Activated T-helper 1 cell treated with anti-CD3 and anti-CD28 coated beads, Interleukin-12 subunit alpha, Interleukin-12 subunit beta, Interleukin-2, Interleukin-4 antibody, amounts not matched to agents 30 ng/mL and 10 ng/mL and 1 ng/mL, durations not matched to agents 14 hours and 24 hours and 36 hours (primary cell): ENCODE results near the gene SLC25A41. TPM values are rescaled to one million over a fixed set of nuclear protein-coding genes. Genes with fewer than 3 reads are reported as not detected.

ENCODE experiments used
- DNase-seq: peaks from one replicate; pipeline ENCODE4 v3.0.0; 2021; ENCODE audit warnings: low spot score
- H3K27ac Mint-ChIP-seq: one replicate; pipeline ENCODE4 v1.8.0; 2021; ENCODE audit warnings: mild to moderate bottlenecking, mixed read lengths
- H3K27me3 Mint-ChIP-seq: one replicate; pipeline ENCODE4 v1.8.0; 2022; ENCODE audit warnings: mild to moderate bottlenecking, moderate library complexity, mixed read lengths; ENCODE audit not compliant: insufficient read depth
- H3K36me3 Mint-ChIP-seq: one replicate; pipeline ENCODE4 v1.8.0; 2021; ENCODE audit warnings: low read depth, mixed read lengths
- H3K4me1 Mint-ChIP-seq: one replicate; pipeline ENCODE4 v1.8.0; 2021; ENCODE audit warnings: low read depth, mixed read lengths
- H3K4me3 Mint-ChIP-seq: one replicate; pipeline ENCODE4 v1.8.0; 2021; ENCODE audit warnings: mild to moderate bottlenecking, moderate library complexity, mixed read lengths
- H3K9me3 Mint-ChIP-seq: one replicate; pipeline ENCODE4 v1.8.0; 2021; ENCODE audit warnings: mixed read lengths
- intact Hi-C: fragments of 100-400 bp; cut with micrococcal nuclease; formaldehyde crosslinking; loops from one replicate; pipeline ENCODE4 v1.15.1; 2024
- total RNA-seq: library from RNA; stranded (reverse); gene quantifications from 2 replicates; pipeline ENCODE4 v1.2.3, GENCODE V29; 2022

The SLC25A41 gene
- total RNA-seq = 0.24 and 0.31 TPM in 2 replicates

DNA sequence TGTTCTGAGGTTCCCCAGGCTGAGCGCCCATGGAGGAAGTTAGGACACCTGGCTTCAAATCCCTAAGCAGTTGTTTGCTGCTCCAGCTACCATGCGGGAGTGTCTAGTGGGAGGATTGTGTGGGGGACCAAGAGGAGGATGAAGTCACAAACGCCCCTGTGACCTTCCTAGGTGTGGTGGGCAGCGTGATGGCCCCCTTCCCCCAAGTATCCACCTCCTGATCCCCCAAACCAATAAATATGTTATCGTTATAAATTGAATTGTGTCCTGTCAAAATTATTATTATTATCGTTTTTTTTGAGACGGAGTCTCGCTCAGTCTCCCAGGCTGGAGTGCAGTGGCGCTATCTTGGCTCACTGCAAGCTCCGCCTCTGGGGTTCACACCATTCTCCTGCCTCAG, at the start of gene SLC25A41:
Gene SLC25A41 (minus strand): TSS at position 101 of the 400 bp plus-strand sequence. CDS start 70 bp downstream, at position 31.
- intact Hi-C loops = no loop called here
- Mint-ChIP-seq H3K9me3 (no peaks in the 10 kb centered on the region), H3K27me3 (peaks cover 2% of the 10 kb centered on the region), H3K4me3 (no peak within 1 kb of the TSS), H3K4me1 (no peaks in the 10 kb centered on the region), H3K36me3 (no peaks in the 10 kb centered on the region), H3K27ac (no peak within 1 kb of the TSS)
- no peak for DNase-seq

- Mint-ChIP-seq H3K27me3 (no peaks in the 10 kb centered on the region), H3K9me3 (no peaks in the 10 kb centered on the region), H3K4me1 (peaks cover 23% of the 10 kb centered on the region), H3K36me3 (peaks cover 2% of the 10 kb centered on the region), H3K27ac (peak overlapping the region; percentile 19), H3K4me3 (no peak overlapping the region)
- DNase-seq = no peak
- intact Hi-C loops = no loop called here
Observed at GRCh38 chr19:6483235-6483634, 49.7 kb upstream of the SLC25A41 start.

DNA sequence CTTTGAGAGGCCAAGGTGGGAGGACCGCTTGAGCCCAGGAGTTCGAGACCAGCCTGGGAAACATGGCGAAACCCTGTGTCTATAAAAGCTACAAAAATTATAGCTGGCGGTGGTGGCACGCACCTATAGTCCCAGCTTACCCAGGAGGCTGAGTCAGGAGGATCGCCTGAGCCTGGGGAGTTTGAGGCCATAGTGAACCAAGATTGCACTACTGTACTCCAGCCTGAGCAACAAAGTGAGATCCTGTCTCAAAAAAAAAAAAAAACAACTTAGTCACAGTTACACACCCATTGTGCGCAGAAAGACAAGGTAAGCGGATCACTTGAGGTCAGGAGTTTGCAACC, 48.8 kb upstream of the SLC25A41 start:
- H3K36me3 Mint-ChIP-seq = peaks cover 2% of the 10 kb centered on the region
- peak overlapping the region; percentile 89 for H3K27ac Mint-ChIP-seq
- intact Hi-C loops = no loop called here
- H3K4me1 Mint-ChIP-seq = peaks cover 23% of the 10 kb centered on the region
- H3K9me3 Mint-ChIP-seq = no peaks in the 10 kb centered on the region
- no peaks in the 10 kb centered on the region for H3K27me3 Mint-ChIP-seq
- H3K4me3 Mint-ChIP-seq = peak overlapping the region; percentile 91
- DNase-seq = no peak

- intact Hi-C loops = loop anchor here (1.0 to 2.0 kb wide), 4 partner anchors 21 to 56 kb away; no protein-coding TSS in a partner anchor
- H3K27me3 Mint-ChIP-seq = no peaks in the 10 kb centered on the region
- H3K4me3 Mint-ChIP-seq = peak within 1 kb of the TSS; percentile 91
- H3K4me1 Mint-ChIP-seq = peaks cover 23% of the 10 kb centered on the region
- DNase-seq = peak; percentile 61
- no peaks in the 10 kb centered on the region for H3K9me3 Mint-ChIP-seq
- H3K27ac Mint-ChIP-seq = peak within 1 kb of the TSS; percentile 89
- H3K36me3 Mint-ChIP-seq = peaks cover 2% of the 10 kb centered on the region
Observed at GRCh38 chr19:6481541-6482342, 48.2 kb upstream of the SLC25A41 start, which contains the start of gene DENND1C. TSS of gene DENND1C (minus strand) at chr19:6481787. CDS start at chr19:6481695, 92 bp downstream.

DNA sequence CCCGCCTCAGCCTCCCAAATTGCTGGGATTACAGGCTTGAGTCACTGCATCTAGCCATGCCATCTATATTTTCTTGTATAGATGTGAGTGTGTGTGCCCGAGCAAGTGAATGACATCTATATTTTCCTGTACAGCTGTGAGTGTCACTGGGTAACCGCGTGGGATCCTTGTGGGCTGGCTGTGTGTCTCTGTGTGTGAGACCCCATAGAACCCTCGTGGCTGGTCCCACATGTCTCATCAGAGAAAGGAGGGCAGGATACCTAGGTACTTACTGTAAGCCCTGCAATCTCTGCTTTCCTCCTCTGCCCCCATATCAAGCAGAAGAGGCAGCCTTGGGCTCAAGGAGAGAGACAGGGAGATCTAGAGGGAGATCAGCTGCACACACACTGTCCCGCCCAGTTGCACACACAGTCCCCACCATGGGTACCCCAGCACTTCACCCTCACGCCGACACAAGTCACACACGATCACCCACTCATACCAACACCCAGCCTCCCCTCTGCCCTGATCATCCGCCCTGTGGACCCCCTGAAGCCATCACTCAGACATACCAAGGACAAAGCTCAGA, 47.4 kb upstream of the SLC25A41 start:
- H3K27ac Mint-ChIP-seq = peak overlapping the region; percentile 89
- no peaks in the 10 kb centered on the region for H3K9me3 Mint-ChIP-seq
- intact Hi-C loops = loop anchor here (1.0 to 2.0 kb wide), 4 partner anchors 21 to 56 kb away; no protein-coding TSS in a partner anchor
- peaks cover 23% of the 10 kb centered on the region for H3K4me1 Mint-ChIP-seq
- peaks cover 9% of the 10 kb centered on the region for H3K36me3 Mint-ChIP-seq
- H3K27me3 Mint-ChIP-seq = no peaks in the 10 kb centered on the region
- DNase-seq = no peak
- H3K4me3 Mint-ChIP-seq = peak overlapping the region; percentile 91

DNA sequence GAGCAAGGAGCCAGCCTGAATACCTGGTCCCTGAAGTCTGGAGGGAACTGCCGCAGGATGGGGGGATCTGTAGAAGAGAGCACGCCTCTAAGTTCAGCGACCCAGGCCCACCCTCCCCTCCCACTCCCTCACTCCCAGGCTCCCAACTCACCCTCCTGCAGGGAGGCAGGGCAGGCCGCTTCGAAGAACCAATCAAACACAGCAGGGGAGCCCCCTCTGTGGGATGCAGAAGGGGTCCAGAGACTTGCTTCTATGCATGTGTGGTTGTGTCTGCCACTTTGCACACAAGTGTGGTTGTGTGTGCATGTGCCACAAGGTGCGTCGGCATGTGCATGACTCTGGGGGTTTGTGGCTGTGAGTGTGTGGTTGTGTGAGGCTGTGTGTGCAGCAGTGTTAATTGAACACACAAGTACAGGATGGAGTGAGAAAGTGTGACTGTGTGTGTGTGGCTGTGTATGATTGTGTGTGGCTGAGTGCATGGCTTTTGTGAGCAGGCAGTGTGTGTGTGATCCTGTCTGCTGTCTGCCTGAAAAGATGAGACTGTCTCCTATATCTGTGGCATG, 46.4 kb upstream of the SLC25A41 start:
- peak overlapping the region; percentile 91 for H3K4me3 Mint-ChIP-seq
- intact Hi-C loops = loop anchor here (2.0 kb wide), 2 partner anchors 25 to 37 kb away; no protein-coding TSS in a partner anchor
- no peaks in the 10 kb centered on the region for H3K27me3 Mint-ChIP-seq
- peak overlapping the region; percentile 89 for H3K27ac Mint-ChIP-seq
- peaks cover 9% of the 10 kb centered on the region for H3K36me3 Mint-ChIP-seq
- no peak for DNase-seq
- H3K4me1 Mint-ChIP-seq = peaks cover 23% of the 10 kb centered on the region
- H3K9me3 Mint-ChIP-seq = no peaks in the 10 kb centered on the region

GRCh38 chr19:6478815-6479214, 45.3 kb upstream of the SLC25A41 start:
- Mint-ChIP-seq H3K4me1 (peaks cover 23% of the 10 kb centered on the region), H3K4me3 (no peak overlapping the region), H3K27me3 (no peaks in the 10 kb centered on the region), H3K36me3 (peaks cover 13% of the 10 kb centered on the region), H3K27ac (no peak overlapping the region), H3K9me3 (no peaks in the 10 kb centered on the region)
- intact Hi-C loops = no loop called here
- no peak for DNase-seq

GRCh38 chr19:6476896-6477431, 43.4 kb upstream of the SLC25A41 start:
- Mint-ChIP-seq H3K36me3 (peaks cover 13% of the 10 kb centered on the region), H3K27me3 (no peaks in the 10 kb centered on the region), H3K4me3 (no peak overlapping the region), H3K4me1 (peaks cover 19% of the 10 kb centered on the region), H3K27ac (no peak overlapping the region), H3K9me3 (no peaks in the 10 kb centered on the region)
- DNase-seq = no peak
- intact Hi-C loops = loop anchor here (1.0 kb wide), 3 partner anchors 17 to 104 kb away; no protein-coding TSS in a partner anchor

DNA sequence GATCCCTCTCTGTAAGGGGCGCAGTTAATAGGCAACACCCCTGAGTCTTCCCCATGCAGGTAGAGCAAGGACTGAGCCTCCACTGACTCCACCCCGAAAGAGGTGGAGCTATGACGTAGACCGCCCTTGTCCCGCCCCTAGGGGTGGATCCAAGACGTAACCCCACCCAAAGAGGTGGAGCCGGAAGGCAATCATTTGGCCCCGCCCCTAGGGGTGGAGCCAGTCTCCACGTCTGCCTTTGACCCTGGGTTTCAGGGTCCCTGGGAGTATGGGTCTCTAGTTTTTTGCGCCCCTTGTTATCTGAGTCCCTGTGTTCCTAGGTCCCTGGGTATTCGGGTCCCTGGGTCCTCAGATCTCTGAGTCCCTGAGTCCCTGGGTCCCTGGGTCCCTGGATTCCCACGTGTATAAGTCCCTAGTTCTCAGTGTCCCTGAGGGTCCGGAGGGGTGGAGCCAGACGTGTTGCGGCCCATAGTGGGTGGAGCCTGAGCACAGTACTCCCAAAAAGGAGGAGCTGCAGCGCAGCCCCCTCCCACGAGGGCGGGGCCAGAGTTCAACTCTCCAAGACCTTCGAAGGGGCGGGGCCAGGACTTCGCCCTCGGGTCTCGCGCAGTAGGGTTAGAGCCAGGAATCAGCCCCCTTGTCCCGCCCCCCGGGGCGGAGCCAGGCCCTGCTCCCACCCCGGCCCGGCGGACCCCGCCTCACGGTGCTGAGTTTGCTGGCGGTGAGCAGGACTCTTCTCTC, 42.8 kb upstream of the SLC25A41 start:
- peak; percentile 50 for DNase-seq
- Mint-ChIP-seq H3K4me3 (no peak overlapping the region), H3K4me1 (peaks cover 14% of the 10 kb centered on the region), H3K27me3 (no peaks in the 10 kb centered on the region), H3K9me3 (no peaks in the 10 kb centered on the region), H3K27ac (no peak overlapping the region), H3K36me3 (peaks cover 13% of the 10 kb centered on the region)
- intact Hi-C loops = loop anchor here (1.0 kb wide), 3 partner anchors 16 to 103 kb away; no protein-coding TSS in a partner anchor

GRCh38 chr19:6475321-6476108, 42.0 kb upstream of the SLC25A41 start:
- Mint-ChIP-seq H3K9me3 (no peaks in the 10 kb centered on the region), H3K36me3 (peaks cover 15% of the 10 kb centered on the region), H3K4me1 (peaks cover 8% of the 10 kb centered on the region), H3K27ac (no peak overlapping the region), H3K27me3 (no peaks in the 10 kb centered on the region), H3K4me3 (no peak overlapping the region)
- DNase-seq = no peak
- intact Hi-C loops = loop anchor here (1.0 kb wide), 3 partner anchors 15 to 102 kb away; no protein-coding TSS in a partner anchor

GRCh38 chr19:6473647-6474046, 40.1 kb upstream of the SLC25A41 start:
- no peaks in the 10 kb centered on the region for H3K4me1 Mint-ChIP-seq
- H3K27me3 Mint-ChIP-seq = no peaks in the 10 kb centered on the region
- H3K4me3 Mint-ChIP-seq = no peak overlapping the region
- intact Hi-C loops = no loop called here
- H3K36me3 Mint-ChIP-seq = peaks cover 24% of the 10 kb centered on the region
- no peaks in the 10 kb centered on the region for H3K9me3 Mint-ChIP-seq
- DNase-seq = no peak
- no peak overlapping the region for H3K27ac Mint-ChIP-seq

- no peak for DNase-seq
- no peak overlapping the region for H3K4me3 Mint-ChIP-seq
- H3K9me3 Mint-ChIP-seq = no peaks in the 10 kb centered on the region
- no peaks in the 10 kb centered on the region for H3K27me3 Mint-ChIP-seq
- no peak overlapping the region for H3K27ac Mint-ChIP-seq
- intact Hi-C loops = no loop called here
- peaks cover 29% of the 10 kb centered on the region for H3K36me3 Mint-ChIP-seq
- H3K4me1 Mint-ChIP-seq = no peaks in the 10 kb centered on the region
Observed at GRCh38 chr19:6472713-6473112, 39.1 kb upstream of the SLC25A41 start.
